Dermis blood vessel endothelial cell (primary cell): Measurements from ENCODE around the gene SUGP2. TPM values are rescaled to one million over a fixed set of nuclear protein-coding genes. Genes with fewer than 3 reads are reported as not detected.

ENCODE experiments used
- DNase-seq: peaks from one replicate; pipeline ENCODE4 v3.0.0; 2010
- total RNA-seq: library from RNA; depleted of rRNA; stranded (reverse); fragments of >200 nt; gene quantifications from 2 replicates; pipeline ENCODE4 v1.2.3, GENCODE V29; 2014

SUGP2 gene
- total RNA-seq, 1 donor from 2014 or later, result 24.8 TPM

DNA sequence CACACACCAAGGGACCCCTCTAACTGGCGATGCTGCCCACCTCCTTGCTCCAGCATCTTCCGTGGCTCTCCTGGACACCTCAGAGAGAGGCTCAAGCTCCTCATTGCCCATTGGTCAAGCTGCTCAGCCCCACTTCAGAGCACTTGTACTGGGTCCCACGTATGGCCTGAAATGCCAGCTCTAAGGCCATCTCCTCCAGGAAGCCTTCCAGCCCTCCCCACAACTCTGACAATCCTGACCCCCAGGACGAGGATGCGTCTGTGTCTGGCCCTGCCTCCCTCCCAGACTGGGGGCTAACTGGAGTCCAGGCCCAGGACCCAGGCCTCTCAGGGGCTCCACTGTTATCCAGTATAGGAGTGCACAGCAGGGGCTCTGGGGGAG, 84.4 kb downstream of the SUGP2 start:
- DNase-seq, result no peak

GRCh38 chr19:18948075-18948975, 85.0 kb downstream of the SUGP2 start:
- DNase-seq, result no peak

GRCh38 chr19:18946918-18947317, 86.4 kb downstream of the SUGP2 start:
- no peak for DNase-seq

GRCh38 chr19:18946335-18946734, 87.0 kb downstream of the SUGP2 start:
- no peak for DNase-seq

DNA sequence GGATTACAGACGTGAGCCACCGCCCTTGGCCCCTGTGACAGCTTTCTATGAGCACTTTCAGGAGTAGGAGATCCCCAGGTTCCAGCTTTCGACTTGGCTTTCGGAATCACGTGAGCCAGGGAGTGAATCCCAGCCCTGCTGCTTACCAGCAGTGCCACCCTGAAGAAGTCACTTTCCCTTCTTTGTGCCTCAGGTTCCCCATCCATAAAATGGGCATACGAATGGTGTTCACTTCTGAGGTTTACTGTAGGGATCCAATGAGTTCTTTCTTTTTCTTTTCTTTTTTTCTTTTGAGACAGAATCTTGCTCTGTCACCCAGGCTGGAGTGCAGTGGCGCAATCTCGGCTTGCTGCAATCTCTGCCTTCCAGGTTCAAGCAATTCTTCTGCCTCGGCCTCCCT, 88.0 kb downstream of the SUGP2 start:
- DNase-seq, result no peak

- DNase-seq, result no peak
Measured at GRCh38 chr19:18943465-18943864, 89.9 kb downstream of the SUGP2 start.

DNA sequence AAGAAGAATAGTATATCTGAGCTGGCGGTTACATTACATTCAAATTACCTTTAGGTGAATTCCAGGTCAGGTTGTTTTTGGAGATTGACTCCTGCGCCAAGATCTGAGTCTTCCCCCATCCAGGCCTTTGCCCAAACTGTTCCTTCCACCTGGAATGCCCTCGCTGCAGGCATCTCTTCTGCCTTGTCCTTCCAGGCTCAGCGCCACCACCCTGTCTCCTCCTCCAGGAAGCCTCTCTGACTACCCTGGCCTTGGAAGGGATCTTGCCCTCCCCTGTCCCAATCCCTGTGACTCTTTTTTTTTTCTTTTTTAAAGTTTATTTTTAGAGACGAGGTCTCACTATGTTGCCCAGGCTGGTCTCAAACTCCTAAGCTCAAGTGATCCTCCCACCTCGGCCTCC, 90.6 kb downstream of the SUGP2 start:
- DNase-seq, result no peak

DNA sequence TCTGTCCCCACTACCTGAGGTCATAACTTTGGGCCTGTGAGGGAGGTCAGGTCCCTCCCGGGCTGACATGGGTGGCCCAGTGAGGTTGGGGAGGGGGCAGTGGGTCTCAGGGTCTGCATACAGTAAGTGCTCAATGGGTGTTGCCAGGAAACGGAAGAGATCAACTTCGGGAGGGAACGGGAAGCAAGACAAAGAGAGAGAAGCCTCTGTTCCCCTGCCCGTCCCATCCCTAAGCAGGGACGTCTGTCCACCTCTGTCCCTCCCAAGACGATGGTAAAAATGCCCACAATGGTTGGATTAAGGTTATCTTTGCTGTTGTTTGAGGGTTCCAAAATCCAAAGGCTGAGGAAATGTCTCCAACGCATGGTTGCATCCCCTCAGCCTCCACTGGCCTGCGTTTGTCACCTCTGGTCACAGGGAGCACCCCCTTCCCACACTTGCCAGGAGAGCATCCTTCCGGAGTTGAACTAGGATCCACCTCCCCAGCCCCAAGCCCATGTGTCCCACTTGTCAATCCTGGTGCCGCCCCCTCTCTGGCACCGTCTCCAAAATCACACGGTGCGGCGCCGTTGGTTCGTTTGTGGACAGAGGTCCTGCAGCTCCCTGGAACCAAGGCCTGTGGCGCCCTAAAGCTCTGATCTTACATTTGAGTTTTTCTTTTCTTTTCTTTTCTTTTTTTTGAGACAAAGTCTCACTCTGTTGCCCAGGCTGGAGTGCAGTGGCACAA, 91.5 kb downstream of the SUGP2 start:
- no peak for DNase-seq

Other genes starting within 250 kb of the SUGP2 start
- not detected in 2 replicates for gene COMP, start 242.2 kb downstream of the SUGP2 start, total RNA-seq
- gene UPF1, start 201.6 kb downstream of the SUGP2 start, total RNA-seq, result 100 and 107 TPM in 2 replicates
- gene CERS1, start 137.4 kb downstream of the SUGP2 start, total RNA-seq, result 1.0 and 1.3 TPM in 2 replicates
- gene COPE, start 114.1 kb downstream of the SUGP2 start, total RNA-seq, result 215 TPM in 2 replicates
- gene DDX49, start 113.8 kb downstream of the SUGP2 start, total RNA-seq, result 57.9 and 63.5 TPM in 2 replicates
- gene HOMER3, start 92.3 kb downstream of the SUGP2 start, total RNA-seq, result 128 and 272 TPM in 2 replicates
- 50.2 and 72.1 TPM in 2 replicates for gene ARMC6, start 86 bp upstream of the SUGP2 start, total RNA-seq
- 4.4 and 4.5 TPM in 2 replicates for gene SLC25A42, start 30.5 kb upstream of the SUGP2 start, total RNA-seq
- 18.7 and 26.5 TPM in 2 replicates for gene TMEM161A, start 105.0 kb upstream of the SUGP2 start, total RNA-seq
- 0.34 TPM in 1 of 2 replicates, not detected in the other for gene MEF2B, start 136.7 kb upstream of the SUGP2 start, total RNA-seq
- 19.8 and 20.3 TPM in 2 replicates for gene BORCS8, start 158.6 kb upstream of the SUGP2 start, total RNA-seq
- 68.3 and 108 TPM in 2 replicates for gene RFXANK, start 158.7 kb upstream of the SUGP2 start, total RNA-seq
- gene NR2C2AP, start 169.9 kb upstream of the SUGP2 start, total RNA-seq, result 11.3 and 18.7 TPM in 2 replicates
- not detected in 2 replicates for gene NCAN, start 178.4 kb upstream of the SUGP2 start, total RNA-seq
- gene TM6SF2, start 239.8 kb upstream of the SUGP2 start, total RNA-seq, result not detected in 2 replicates